DMS114 treated with DMSO at 0.1 percent for 48 hours (cell line): ENCODE data around the gene SYT9.

Experiments
- DNase-seq: peaks from one replicate; lab custom pipeline; 2025; ENCODE audit not compliant: unreplicated experiment; lab: John Stamatoyannopoulos, UW

Gene SYT9

DNA sequence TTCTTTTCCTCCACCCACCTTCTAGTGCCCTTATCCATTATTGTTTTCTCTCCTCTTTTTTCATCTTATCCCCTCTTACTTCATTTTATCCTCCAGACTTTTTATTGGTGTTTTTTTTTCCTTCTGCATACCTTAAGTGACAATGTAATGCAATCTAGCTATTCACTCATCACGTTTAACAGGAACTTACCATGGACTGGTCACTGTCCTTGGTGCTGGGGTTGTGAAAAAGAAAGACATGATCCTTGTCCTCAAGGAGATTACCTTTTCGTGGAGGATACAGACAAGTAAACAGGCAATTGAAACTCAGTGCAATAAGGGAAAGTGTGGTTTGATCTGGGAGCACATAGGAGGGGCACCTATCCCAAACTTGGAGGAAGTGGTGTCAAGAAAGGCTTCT is 20.7 kb downstream of the SYT9 start:
- DNase-seq = no peak

GRCh38 chr11:7275133-7275532 is 23.4 kb downstream of the SYT9 start:
- no peak for DNase-seq

- no peak for DNase-seq
Observed at GRCh38 chr11:7278314-7278917, 26.7 kb downstream of the SYT9 start.

- no peak for DNase-seq
Observed at GRCh38 chr11:7279676-7280075, 28.0 kb downstream of the SYT9 start.

GRCh38 chr11:7281079-7281478 is 29.4 kb downstream of the SYT9 start:
- no peak for DNase-seq

DNA sequence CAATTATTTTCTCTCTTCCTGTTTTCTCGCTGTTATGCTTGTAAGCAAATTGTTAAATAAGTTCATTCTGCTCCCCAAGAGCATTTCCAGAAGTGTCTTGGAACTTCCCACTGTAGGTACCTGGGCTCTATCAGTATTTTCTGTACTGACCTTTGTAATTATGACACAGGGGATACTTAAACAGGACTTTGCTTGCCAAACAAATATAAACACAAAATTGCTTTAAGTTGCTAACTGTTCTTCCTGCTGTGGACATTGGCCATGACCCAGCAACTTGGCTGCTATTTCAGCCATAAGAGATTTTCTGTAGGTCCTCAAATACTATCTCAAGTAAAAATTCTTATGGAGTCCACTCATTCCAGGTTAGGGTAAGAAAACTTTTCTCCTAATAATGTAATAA is 30.1 kb downstream of the SYT9 start:
- DNase-seq = no peak

- DNase-seq = no peak
Observed at GRCh38 chr11:7286178-7286577, 34.5 kb downstream of the SYT9 start.

- DNase-seq = no peak
Observed at GRCh38 chr11:7291100-7291829, 39.6 kb downstream of the SYT9 start.

GRCh38 chr11:7292922-7293321 is 41.2 kb downstream of the SYT9 start:
- no peak for DNase-seq

DNA sequence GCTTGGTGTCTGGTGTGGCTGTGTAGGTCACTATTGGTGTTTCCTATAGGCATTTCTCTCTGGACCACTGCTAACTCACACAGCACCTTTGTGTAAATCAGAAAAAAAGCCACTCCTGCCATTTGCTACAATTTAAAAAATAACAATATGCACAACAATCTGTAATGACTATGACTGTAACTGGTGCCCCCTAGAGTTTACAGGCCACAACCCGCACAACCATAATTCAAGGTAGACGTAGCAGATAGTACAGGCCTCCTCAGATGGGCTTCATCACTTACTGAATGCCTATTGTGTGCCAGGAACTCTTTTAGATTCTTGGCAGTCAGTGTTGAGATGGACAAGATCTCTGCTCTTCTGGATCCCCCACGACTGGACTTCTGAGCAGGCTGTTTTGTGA is 47.7 kb downstream of the SYT9 start:
- no peak for DNase-seq

DNA sequence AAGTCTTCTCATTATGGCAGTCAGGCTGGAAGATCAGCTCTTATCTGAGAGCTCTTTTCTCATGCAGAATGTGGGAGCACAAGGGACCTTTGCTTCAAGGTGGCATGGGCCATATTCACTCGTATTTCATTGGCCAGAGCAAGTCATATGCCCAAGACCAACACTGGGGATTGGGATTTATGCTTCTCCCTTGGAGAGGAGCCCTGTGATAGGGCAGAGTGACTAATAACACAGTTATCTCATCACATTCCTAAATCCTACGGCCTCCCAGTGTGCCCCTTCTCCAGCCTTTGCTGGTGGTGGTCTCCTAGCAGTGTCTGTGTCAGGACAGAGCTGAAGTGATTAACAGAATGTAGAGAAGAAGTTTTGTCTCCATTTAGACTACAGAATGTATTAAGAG is 48.6 kb downstream of the SYT9 start:
- no peak for DNase-seq

- DNase-seq = no peak
Observed at GRCh38 chr11:7303146-7303545, 51.4 kb downstream of the SYT9 start.

- no peak for DNase-seq
Observed at GRCh38 chr11:7306900-7307299, 55.2 kb downstream of the SYT9 start.

DNA sequence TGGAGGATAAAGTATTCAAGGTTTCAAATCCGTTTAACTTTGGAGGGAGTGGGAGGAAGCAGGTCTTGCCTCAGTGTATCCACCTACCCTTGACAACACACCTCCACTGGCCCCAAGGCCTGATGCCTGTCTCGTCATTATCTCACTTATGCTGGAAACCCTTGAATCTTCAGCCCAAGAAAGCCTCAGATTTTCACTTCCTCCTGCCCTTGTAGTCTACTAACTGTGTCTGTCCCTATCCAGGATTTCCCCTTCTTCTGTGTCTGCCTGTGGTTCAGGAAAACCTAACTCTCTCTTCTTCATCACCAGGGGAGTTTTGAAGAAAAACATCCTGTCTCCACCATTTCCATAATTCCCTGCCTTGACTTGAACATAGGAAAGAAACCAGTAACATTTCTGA is 56.1 kb downstream of the SYT9 start:
- DNase-seq = no peak

DNA sequence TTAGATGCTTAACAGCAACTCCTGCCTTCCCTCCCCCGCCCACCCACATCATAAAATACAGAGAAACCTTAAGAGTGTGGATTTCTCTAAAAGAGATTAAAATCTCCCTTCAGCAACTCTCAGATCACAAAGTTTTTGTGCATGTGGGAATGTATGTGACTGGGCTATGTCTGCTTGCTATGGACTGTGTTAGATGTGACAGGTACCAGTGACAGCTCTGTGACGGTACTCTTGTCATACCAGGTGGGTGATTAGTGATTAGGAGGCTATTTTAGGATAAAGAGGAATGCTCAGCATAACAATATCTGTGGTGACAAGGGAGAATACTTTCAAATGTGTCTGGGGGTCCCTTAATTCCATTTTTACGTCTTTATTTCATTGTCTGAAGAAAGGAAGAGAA is 60.2 kb downstream of the SYT9 start:
- no peak for DNase-seq

- DNase-seq = no peak
Observed at GRCh38 chr11:7314811-7315604, 63.3 kb downstream of the SYT9 start.

GRCh38 chr11:7319501-7319900 is 67.8 kb downstream of the SYT9 start:
- DNase-seq = no peak

DNA sequence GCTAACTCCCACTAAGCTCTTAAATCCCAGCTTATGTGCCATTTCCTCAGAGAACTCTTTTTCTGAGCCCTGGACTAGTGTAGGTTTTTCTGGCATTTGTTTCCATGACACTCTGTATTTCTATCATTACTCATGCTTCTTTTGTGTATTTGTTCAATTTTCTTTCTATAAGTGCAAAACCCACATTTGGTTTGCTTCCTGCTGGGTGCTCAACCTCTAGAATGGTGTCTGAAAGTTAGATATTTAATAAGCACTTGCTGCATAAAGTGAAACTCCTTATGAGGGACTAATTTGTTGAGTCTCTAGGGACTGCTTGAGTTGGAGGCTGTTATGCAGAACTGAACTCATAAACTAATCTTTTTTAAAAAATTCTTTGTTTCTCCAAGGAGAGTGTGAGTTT is 68.6 kb downstream of the SYT9 start:
- no peak for DNase-seq

DNA sequence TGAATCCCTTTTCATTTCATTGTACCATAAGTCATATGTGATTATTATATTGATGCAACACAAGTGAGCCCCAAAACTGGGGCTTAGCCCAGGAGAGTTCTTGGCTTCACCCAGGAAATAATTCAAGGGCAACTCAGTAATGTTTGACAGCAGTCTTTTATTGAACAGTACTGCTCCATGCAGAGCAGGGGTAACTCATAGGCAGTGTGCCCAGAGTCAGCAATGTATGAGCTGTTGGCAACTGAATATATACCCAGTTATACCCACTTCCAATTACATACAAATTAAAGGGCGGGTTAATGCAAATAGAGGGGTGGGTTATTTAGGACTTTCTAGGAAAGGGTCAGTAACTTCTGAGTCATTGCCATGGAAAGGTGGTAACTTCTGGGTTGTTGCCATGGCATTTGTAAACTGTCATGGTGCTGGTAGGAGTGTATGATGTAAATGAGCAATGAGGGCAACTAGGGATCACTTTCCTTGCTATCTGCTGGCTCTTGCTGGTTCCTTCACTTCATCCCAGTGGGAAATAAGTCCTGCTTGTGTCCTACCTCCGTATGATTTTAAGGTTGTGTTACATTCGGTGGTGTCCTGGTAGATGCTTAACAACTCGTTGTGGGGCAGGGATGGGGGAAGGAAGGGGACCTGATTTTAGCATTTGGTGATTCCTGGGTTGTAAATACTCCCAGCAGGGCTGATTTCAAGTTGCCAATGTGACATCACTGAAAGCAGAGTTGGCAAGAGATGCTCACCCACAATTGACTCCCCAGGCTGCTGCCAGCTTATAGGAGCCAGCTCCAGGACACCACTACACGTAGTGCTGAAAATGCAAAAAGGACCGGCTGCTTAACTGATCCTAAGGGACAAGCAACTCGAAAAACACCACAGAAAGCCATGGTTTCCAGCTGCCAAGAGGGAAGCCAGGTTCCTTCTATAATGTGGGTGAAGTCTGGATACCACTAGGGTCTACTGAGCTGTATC is 70.1 kb downstream of the SYT9 start:
- no peak for DNase-seq

GRCh38 chr11:7332451-7332850 is 80.7 kb downstream of the SYT9 start:
- DNase-seq = no peak

DNA sequence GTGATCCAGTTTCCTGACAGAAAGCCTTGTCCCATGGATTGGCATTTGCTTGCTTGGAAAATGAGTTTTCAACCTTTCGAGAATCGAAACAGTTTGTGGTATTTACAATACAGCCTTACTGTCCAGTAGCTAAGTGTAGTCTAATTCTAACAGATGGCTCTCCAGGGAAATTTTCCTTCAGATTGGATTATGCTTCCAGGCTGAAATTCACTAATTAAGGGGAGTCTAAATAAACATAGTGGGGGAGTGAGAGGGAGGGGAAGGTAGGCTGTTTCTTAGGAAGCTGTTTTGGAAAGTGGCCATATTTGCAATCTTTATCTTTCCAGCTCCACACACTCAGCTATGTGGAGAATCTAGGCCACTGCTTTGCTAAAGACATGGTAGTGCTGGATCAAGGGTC is 81.3 kb downstream of the SYT9 start:
- no peak for DNase-seq
